ENCODE data around the gene GASK1B.

The GASK1B gene

DNA sequence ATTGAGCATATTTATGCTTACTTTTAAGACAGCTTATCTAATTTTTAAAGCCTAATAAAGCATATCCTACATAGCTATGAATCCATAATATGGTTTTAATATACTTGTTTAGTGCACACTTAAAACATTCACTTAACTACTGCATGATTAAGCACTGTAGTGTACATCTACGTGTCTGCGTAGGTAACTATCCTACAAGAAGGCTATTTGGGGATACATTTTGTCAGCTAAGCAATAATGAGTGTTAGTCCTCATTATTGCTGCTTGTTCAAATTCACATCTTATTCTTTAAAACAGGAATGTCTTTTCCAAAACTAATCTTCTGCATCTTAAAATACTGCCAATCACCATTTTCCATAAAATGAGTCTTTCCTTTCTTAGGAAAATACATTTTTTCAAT is 38.6 kb downstream of the GASK1B start:
- no peak for DNase-seq

DNA sequence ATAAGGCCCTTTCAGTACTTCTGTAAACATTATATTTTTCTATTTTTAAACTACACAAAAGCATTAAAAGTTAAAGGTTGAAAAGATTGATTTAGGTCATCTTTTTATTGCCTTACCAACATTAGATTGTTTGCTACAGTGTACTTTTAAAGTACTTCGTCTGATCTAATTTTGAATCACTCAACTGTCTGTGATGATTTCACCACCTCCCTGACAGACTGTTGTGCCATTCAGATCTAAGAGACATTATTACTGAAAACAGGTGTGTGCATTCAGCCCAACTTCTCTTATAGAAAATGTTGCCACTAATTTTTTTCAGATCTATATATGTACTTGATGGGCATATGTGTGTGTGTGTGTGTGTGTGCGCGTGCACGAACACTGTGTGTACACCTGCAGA is 39.3 kb downstream of the GASK1B start:
- no peak for DNase-seq

- DNase-seq, result no peak
These were observed 41.8 kb downstream of the GASK1B start for GRCh38 chr4:158131027-158131426.

GRCh38 chr4:158130204-158130603 is 42.6 kb downstream of the GASK1B start:
- DNase-seq, result no peak

DNA sequence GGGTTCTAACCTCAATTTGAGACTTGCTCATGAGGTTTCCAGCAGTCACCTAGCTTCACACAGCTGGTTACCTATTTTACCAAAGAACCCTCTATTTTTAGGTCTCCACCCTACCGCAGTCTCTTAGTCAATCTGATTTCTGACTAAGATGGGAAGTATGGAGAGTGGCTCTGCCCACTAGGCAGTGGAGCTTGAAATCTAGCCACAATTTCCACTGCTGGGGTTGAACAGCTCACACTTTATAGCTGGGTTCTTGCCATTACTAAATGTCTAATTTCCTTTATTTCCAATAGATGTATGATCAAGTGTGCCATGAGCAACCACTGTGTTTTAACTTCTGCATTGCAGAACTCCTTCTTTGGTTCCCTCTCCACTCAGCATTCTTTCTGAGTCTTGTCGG is 43.1 kb downstream of the GASK1B start:
- DNase-seq, result no peak

- DNase-seq, result no peak
These were observed 44.3 kb downstream of the GASK1B start for GRCh38 chr4:158128540-158128939.

- no peak for DNase-seq
These were observed 47.5 kb downstream of the GASK1B start for GRCh38 chr4:158125310-158125709.

Measured in stimulated activated CD4-positive, alpha-beta T cell treated with anti-CD3 and anti-CD28 coated beads, Interleukin-2, amount 100 ng/mL, for 24 hours (primary cell).